ENCODE measurements around the gene TMPRSS3.

- TF ChIP-seq POLR2A (IDR thresholded peaks at IDR 0.05) (no peak), CTCF (IDR thresholded peaks at IDR 0.05) (no peak)
These were observed 64.2 kb downstream of the TMPRSS3 start for GRCh38 chr21:42331660-42332059.

All from thyroid gland (tissue), 4 donors.